NCI-H1694 (cell line): ENCODE results near the gene CNIH3.

Source experiments
- DNase-seq: peaks from one replicate; lab custom pipeline; 2025; lab: John Stamatoyannopoulos, UW

The CNIH3 gene

DNA sequence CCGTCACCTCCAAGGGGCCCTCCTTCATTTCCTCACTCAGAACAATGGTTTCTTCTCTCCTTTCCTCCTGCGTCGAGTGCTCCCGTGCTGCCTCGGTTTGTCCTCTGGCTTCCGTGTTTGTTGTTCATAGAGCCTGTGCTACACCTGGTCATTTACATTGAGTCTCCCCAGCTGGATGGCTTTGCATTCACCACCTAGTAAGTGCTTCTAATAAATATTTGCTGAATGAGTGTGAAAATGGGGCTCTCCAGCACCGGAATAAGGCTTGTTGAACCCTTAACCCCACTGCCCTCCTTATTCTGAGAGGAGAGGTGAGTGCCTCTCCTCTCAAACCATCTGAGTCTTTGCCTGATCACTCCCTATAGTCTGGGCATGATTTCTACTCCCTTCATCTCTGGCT, 104.9 kb downstream of the CNIH3 start:
- DNase-seq: no peak

DNA sequence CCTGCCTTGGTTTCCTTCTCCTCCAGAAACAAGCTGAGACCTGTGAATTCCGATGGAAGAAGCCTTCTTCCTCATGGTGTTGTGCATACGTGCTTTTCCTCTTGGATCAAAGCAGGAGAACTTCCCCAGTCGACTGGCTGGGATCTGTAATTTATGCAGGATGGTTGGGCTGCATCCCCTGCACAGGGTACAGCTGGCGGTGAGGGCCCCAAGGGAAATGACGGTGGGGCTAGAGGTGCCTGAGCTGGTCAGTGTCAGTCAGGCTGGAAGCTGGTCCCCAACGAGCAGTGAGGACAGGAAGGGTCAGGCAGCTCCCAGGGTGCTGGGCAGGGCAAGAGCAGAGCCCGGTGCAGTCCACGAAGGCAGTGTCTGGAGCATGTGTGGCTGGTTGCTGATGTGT, 106.7 kb downstream of the CNIH3 start:
- no peak for DNase-seq

DNA sequence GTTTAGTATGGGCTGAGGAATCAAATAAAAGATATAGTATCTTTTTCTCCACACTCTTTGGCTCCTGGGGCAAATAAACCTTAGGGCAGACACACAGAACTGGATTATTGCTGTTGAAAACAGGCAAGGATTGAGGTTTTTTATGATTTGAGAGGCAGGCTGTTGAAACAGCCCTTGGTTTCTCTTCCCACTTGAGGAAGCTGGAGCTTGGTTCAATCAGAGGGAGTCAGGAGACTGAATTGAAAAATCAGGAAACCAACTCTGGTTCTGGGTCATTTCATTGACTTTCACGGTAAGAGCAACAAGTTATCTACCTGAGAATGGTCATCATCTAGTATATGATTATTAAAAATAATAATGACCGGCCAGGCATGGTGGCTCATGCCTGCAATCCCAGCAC, 108.4 kb downstream of the CNIH3 start:
- DNase-seq: no peak

DNA sequence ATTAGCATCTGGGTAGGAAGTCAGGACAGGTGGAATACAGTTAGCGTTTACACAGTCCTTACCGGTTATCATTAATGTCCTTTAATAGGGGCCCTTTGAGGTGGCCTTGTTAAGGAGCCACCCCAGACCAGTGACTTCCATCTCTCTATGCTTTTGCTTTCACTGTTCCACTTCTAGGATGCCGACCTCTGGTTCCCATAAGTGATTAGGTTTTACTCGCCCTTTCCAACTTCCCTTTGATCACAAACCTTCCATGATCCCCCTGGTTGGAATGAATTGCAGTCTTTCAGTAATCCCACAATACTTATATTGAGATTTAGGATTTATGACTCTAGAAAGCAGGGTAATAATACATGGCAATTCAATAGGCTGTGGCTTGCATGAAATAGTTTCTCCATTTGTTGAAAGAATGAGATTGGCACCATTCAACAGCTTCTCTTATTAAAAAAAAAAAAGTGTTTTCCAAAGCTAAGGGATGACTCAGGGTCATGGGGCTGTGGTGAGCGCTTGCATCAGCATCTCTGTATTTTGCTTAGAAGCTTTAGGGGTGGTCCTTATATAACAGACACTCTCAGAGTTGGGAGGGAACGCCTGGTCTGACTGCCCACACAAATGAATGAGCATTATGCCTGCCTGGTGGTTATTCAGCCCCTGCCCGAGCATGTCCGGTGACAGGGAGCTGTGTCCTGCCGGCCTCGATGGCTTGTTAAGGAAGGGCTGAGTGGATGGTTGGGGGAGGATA, 110.5 kb downstream of the CNIH3 start:
- no peak for DNase-seq

DNA sequence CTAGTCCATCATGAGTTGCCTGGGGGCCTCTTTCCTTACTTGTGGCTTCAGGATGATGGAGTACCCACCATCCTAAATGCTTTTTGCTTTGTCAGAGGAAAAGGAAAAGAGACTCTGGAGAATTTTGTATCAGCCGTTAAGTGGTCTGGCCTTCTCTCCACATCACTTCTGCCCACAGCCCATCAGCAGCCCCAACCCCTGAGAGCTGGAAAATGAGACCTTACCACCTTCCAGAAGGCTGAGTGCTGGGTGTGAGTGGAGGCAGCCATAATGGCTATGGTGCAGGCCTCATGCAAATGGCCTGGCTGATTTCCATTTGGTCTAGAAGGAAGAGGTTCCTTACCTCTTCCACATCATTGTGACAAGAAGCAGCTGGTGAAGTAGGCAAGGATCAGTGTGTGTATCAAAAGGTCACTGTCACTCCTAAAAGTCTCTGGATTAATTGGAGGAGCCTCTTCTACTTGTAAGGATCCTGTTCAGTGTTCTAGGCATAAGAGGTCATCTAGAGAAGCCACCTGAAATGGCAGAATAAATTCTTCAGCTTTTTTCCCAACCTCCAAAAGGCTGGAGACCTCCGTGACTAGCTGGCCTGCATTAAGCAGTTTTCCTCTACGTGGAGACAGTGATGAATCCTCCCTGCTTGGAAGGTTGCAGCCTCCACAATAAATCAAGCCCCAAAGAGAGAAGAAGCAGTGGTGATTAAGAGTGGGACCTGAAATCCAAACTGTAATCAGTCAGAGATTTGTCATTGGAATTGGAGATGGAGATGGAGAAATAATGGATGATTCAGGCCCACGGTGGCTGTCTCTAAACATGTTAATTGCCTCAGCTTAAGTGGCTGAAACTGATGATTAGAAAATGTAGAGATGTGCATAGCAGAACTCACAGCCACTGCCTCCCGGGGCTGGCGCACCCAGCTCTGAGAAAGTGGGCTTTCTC, 111.5 kb downstream of the CNIH3 start:
- DNase-seq: no peak

DNA sequence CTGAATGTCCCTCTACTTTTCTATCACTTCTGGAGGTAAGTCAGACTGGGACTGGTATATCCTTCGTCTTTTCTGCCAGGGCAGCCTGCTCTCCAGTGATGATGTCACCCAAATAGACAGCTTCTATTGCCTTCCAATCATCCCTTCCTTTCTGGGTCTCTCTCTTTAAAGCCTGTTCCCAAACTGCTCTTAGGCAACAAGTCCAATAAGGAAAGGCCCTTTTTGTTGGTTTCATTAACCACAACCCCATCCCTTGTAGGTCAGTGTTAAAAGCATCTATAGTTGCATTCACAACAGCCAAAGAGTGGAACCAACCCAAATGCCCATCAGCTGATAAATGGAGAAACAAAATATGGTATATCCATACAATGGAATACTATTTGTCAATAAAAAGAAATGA, 114.4 kb downstream of the CNIH3 start:
- DNase-seq: no peak

DNA sequence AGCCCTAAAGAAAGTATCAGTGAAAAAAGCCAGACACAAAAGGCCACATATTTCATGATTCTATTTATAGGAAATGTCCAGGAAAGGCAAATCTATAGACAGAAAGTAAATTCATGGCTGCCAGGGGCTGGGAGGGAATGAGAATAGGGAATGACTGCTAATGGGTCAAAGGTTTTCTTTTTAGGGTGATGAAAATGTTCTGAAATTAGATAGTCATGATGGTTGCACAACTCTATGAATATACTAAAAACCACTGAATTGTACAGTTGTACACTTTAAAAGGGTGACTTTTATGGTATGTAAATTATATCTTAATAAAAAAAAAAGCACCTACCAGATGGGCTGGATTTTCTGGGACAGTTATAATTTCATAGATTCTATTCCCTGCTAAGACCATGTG, 114.8 kb downstream of the CNIH3 start:
- no peak for DNase-seq

DNA sequence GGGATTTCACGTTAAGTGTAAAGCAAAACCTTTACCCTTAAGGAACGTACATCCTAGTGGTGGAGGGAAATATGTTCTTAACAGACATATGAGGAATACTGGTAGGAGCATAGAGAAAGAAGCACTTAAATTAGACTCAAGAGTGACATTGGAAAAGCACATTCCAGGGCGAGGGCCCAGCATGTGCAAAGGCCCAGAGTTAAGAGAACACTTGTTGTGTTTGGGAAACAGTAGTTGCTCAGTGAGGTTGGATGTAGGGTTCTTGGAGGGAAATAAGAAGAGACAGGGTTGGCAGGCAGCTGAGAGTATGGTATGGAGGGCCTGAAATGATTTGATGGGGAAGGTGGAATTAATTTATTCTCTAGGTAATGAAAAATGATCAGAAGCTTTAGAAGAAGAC, 115.5 kb downstream of the CNIH3 start:
- no peak for DNase-seq

DNA sequence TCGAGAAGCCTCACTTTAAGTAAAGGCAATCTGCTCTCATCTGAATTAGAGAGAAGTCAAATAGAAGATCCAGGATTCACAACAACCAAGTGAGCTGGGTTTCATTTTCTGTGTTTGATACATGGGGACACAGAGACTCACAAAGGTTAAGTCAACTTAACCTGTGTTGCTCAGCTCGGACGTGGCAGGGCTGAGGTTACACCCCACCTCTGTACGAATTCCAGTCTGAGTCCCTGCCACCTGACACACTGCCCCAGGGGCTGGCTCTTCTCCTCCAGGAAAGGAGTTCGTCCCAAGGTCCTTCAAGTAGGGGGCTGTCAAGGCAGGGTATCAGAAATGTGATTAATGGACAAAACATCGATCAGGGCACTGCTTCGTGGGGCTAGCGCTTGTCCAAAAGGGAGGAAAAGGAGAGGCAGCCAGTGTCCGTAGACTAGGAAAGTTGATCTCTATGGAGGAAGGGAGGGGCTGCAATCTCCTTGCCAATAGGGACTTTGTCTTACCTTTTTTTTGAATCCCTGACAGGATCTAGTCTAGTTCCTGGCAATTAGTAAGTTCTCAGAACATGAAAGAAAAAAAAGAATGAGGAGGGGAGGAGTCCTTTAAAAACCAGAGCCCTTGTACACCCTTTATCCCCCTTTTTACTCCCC, 116.4 kb downstream of the CNIH3 start:
- no peak for DNase-seq

DNA sequence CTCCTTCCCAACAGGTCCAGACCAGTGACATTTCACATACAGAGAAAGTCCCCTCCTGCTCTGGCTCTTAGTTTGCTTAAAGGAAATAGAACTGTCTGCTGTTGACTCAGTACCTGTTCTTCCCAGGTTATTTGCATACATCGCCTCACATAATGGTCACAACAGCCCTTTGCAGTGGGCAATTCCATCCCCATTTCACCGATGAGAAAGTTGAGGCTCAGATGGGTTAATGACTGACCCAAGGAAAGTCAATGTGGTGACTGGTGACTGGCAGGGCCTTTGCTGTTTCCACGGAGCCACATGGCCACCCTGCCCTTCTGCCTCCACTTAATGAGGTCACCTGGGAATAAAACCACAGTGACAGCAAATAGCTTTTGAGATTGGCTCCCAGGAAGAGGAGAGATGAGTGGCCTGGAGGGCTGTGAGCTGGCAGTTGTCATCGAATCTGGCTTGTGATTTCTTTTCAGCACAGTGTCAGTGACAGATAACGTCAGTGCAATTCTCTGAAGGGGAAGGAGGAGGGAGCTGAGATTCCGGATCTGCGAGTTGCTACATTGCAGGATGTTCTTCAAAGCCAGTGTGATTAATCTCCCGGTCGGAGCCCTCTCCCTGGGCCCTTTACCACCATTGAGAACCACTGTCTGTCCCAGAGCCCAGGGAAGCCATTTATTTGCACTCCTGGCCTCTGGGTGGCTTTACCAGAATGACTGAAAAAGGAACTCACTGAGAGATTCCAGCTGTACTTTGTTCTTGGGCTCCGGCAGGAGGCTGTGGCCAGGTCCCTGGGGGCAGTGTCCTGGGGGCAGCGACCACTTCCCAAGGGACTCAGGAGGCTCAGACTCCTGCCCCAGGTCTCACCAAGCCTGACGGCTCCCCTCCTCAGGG, 117.2 kb downstream of the CNIH3 start:
- DNase-seq: no peak

DNA sequence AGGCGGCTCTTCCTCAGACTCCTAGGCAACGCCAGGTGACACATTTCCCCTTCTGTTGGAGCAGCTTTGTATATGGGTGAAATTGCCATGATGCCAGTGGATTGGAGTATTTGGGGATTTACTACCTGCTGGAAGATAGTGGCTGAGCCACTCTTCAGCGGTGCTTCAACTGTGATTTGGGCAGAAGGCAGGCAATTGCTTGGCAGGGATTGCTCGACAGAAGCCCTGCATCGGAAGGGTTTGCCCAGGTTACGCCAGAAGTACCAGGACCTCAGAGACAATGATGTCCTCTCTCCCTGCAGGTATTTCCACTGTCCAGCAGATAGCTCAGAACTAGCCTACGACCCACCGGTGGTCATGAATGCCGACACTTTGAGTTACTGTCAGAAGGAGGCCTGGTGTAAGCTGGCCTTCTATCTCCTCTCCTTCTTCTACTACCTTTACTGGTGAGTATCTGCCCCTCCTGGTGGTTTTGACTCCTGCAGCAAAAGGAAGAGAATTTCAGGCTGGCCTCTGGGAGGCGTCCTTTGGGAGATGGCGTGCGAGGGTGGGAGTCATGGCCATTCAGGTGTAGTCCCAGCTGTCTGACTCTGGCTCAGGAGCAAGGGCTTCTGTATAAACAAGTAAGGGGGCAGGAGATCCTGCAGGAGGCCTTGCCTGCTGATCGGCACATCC, 118.3 kb downstream of the CNIH3 start:
- no peak for DNase-seq

DNA sequence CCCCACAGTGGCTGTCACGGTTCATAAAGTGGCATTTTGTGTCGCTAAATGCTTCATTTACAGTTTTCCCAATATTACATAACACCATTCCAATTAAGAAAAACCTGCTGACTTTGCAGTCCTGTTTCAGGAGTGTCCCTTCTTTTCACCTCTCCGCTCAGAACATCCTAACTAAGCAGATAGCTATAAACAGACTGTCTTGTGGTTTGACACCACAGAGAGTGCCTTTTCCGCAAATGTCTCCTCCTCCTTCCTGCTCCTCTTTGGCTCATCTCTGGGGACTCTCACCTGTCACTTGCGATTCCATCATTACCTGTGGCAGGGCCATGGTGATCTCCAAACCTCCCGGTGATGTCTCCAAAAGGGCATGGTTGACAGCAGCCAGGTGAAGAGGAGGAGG, 119.0 kb downstream of the CNIH3 start:
- DNase-seq: no peak

DNA sequence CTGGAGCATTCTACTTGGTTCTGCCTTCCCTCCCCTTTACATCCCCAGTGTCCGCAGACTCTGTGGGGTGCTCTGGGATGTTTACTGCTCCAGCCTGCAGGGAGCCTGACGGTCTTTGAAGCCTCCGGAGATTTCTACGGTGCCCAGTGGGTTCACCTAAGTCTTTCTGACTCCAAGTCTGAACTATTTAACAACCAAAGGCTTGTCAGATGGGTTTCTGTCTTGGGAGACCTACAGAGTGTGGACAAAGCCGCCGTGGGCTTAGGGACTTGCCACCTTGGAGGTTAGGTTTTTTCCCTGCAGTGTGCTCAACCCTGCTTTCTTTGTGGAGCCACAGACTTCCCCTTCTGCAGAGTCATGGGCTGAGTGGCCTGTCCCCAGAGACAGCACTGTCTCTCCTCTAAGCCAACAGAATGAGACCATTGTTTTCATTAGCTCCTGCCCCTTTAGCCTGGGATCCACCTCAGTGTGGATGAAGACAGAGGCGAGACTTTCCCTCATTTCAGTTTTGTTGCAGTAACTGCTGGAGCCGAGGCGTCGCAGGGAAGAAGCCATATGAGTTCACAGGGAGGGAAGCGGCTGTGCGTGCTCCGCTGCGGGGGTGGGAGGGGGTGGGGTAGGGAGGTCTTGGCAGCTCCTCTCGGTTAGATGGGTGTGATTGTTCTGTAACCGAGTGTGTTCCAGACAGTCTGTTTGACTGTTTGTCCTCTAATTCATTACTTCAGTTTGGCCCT, 120.7 kb downstream of the CNIH3 start:
- no peak for DNase-seq

DNA sequence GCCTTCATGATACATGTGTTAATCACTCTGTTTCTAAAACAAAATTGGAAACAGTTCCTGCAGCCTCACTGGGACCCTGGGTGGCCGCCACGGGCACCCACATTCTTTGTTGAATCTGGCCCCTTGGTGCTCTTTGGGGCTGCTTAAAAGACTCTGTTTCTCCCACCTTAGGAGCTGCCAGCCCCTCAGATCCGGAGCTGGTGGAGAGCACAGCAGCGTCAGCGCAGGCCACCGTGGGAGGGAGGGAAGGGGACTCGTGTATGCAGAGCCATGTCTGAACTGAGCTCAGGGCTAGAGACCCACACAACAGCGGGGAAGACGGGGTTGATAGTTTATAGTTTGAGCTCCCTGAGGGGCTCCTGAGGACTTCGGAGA, 121.2 kb downstream of the CNIH3 start:
- no peak for DNase-seq

DNA sequence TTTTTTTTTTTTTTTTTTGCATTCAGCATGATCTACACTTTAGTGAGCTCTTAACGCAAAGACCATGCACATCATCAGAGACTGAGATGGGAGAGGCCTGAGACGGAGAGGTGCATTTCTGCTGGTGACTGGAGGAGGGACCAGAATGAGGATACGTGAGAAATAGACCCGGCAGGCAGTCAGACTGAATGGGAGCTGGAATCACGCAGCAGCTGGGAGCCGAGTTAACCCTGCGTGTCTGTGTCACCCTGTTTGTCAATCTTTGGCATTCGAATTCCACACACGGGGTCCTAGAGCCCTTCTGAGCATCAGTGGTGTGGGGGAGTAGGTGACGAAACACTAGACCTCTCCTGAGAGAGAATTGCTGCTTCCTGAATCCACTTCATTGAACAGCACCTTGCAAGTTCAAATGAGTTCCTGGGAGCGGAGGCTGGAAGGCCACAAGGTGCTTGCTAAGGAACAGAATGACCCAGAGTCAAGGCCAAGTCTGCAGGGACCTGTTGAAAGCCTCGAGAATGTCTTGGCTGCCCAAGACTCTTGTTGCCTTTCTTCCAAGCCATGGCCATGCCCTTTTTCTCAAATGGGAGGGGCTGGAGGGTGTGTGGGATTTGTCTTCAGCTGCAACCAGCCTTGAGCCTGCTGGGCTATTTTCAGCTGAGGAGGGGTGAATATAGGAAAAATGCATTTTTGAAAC, 123.3 kb downstream of the CNIH3 start:
- no peak for DNase-seq

DNA sequence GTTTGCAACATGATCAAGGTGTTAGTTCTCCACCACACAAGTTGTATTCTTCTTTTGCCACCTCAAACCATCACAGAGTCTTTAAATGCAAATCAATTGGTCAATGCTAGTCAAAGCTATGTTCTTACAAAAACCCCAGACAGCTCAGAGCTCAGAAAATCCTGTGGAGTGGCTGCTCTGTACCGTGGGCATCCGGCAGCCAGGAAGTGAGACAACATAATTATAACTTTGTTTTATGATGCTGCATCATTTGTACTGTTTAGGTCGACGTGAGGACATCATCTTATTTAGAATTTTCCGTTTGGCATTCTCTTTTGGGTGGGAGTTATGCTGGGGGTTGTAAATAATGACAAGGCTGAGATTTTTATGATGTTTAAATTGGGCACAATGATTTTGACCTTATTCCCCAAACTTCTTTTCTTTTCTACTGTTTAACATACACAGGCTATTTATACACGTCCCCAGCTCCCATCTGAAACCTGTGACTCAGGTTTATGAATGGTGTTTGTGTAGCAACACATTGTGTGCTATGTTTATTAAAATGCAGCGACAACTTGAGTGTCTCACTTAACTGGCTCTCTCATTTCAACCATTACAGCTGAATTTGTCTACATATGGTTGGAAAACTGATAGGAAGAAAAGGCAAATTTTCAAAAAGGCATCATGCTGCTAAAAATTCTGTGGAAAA, 124.0 kb downstream of the CNIH3 start:
- no peak for DNase-seq

DNA sequence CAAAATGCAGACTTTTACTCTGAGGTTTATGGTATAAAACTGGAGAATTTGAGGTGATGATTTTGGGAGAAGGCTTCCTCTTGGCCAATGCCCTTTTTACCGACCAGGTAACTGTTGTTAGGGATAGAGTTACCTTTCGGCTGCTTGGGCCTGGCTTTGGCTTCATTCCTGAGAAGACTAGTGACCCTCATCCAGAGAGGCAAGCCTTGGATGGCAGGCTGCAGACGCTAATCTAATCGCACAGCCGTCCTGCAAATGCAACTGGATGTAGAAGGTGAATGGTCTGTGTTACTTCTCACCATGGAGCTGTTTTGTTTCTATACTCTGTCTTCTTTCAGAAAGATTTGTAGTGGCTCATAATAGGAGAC, 124.6 kb downstream of the CNIH3 start:
- DNase-seq: no peak

DNA sequence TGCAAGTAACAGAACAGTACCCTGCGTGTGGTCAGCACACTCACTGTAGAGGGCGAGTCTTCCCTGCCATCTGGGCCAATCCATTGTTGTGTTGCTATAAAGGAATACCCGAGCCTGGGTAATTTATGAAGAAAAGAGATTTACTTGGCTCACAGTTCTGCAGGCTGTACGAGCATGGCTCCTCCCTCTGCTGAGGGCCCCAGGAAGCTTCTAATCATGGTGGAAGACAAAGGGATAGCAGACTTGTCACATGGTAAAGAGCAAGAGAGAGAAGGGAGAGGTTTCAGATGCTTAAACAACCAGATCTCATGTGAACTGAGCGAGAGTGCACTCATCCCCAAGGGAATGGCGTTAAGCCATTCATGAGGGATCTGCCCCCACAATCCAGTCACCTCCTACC, 126.2 kb downstream of the CNIH3 start:
- DNase-seq: no peak

DNA sequence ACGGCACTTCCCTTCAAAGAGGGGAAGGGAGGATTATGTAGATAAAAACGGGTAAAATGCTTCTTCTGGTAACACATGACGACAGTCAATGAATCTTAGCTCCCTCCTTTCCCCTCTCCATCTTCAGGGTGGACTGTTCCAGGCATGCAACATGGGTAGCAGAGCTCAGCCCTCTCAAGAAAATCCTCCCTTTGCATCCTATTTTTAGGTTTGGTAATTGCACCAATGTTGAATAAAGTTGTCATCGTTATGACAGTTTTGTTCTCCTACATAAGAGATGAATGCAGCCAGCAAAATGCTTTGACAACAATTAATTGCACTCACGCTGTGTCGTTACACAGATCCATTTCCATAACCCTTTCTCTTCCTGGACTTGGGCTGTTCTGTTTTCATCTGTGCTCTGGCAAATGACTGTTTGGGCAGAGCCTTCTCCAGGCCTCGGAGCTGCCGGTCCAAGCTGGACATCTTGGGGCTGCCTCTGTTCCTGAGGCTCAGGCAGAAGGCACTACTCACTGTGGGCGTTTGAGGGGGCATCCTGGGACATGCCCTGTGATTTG, 127.6 kb downstream of the CNIH3 start:
- no peak for DNase-seq
